ENCODE measurements around the gene PRRT3. TPM values are rescaled to one million over a fixed set of nuclear protein-coding genes. Genes with fewer than 3 reads are reported as not detected.

Gene PRRT3
- polyA plus RNA-seq, 1 experiment = 3.4 TPM

DNA sequence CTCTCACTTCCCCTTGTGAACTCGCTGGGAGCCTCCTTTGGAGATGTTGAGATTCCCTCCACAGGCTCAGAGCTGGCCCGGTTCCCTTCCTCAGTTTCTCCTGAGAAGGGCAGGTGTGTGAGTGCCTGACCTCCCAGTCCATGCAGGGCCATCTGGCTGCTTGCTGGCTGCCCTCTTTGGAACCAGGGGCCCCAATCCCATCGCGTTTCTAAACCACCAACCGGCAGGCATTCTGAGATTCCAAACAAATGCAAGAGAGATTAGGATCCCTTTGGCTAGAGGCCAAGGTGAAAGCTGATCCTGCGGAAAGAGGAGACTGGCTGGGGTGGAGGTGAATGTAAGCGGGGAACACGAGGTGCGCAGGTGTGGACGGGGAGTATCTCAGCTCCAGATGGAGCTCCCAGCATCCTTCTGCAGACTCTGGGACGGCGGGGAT lies 2.9 kb upstream of the PRRT3 start:
- no peaks in the 10 kb centered on the region for H3K9me3 ChIP-seq (ENCODE audit: control insufficient read depth, insufficient read depth, low read length)
- DNase-seq (ENCODE audit: low read depth, low spot score) = no peak
- no peak overlapping the region for H3K4me3 ChIP-seq (ENCODE audit: low read depth, low read length)
- H3K27ac ChIP-seq (ENCODE audit: low read depth, low read length) = no peak overlapping the region
- ChIA-PET POLR2A (interaction anchor here (0.5 kb wide), 1 partner anchor 656 kb away, joined by 4 read pairs; no protein-coding TSS in a partner anchor), CTCF (interaction anchor here (3.4 kb wide), 1 partner anchor 9 kb away, joined by 20 read pairs; no protein-coding TSS in a partner anchor)
- H3K27me3 ChIP-seq (ENCODE audit: control insufficient read depth, insufficient read depth, low read length) = no peaks in the 10 kb centered on the region
- TF ChIP-seq, protein P1, sequence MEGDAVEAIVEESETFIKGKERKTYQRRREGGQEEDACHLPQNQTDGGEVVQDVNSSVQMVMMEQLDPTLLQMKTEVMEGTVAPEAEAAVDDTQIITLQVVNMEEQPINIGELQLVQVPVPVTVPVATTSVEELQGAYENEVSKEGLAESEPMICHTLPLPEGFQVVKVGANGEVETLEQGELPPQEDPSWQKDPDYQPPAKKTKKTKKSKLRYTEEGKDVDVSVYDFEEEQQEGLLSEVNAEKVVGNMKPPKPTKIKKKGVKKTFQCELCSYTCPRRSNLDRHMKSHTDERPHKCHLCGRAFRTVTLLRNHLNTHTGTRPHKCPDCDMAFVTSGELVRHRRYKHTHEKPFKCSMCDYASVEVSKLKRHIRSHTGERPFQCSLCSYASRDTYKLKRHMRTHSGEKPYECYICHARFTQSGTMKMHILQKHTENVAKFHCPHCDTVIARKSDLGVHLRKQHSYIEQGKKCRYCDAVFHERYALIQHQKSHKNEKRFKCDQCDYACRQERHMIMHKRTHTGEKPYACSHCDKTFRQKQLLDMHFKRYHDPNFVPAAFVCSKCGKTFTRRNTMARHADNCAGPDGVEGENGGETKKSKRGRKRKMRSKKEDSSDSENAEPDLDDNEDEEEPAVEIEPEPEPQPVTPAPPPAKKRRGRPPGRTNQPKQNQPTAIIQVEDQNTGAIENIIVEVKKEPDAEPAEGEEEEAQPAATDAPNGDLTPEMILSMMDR (IDR thresholded peaks at IDR 0.05; ENCODE audit: low read depth, low read length) = no peak

GRCh38 chr3:9951598-9951961 lies 628 bp downstream of the PRRT3 start:
- CTCF ChIA-PET = interaction anchor here (1.0 to 1.3 kb wide), 2 partner anchors 19 to 31 kb away, joined by 3 to 8 read pairs; partner anchors contain the start of gene CRELD1
- H3K9me3 ChIP-seq (ENCODE audit: control insufficient read depth, insufficient read depth, low read length) = no peaks in the 10 kb centered on the region
- POLR2A ChIA-PET = no interaction called here
- DNase-seq (ENCODE audit: low read depth, low spot score) = no peak
- no peak overlapping the region for H3K27ac ChIP-seq (ENCODE audit: low read depth, low read length)
- TF ChIP-seq, protein P1 (IDR thresholded peaks at IDR 0.05; ENCODE audit: low read depth, low read length) = no peak
- H3K27me3 ChIP-seq (ENCODE audit: control insufficient read depth, insufficient read depth, low read length) = no peaks in the 10 kb centered on the region
- H3K4me3 ChIP-seq (ENCODE audit: low read depth, low read length) = peak overlapping the region; percentile 74

- Histone ChIP-seq H3K27me3 (ENCODE audit: control insufficient read depth, insufficient read depth, low read length) (no peaks in the 10 kb centered on the region), H3K4me3 (ENCODE audit: low read depth, low read length) (peak overlapping the region; percentile 74), H3K9me3 (ENCODE audit: control insufficient read depth, insufficient read depth, low read length) (no peaks in the 10 kb centered on the region; the same call in 1 of the 2 replicates), H3K27ac (ENCODE audit: low read depth, low read length) (no peak overlapping the region)
- no peak for DNase-seq (ENCODE audit: low read depth, low spot score)
- ChIA-PET POLR2A (interaction anchor here (0.6 to 0.7 kb wide), 2 partner anchors 127 to 178 kb away, joined by 7 to 12 read pairs; no protein-coding TSS in a partner anchor), CTCF (interaction anchor here (1.0 to 1.3 kb wide), 2 partner anchors 18 to 31 kb away, joined by 3 to 8 read pairs; partner anchors contain the start of gene CRELD1)
- TF ChIP-seq, protein P1 (IDR thresholded peaks at IDR 0.05; ENCODE audit: low read depth, low read length) = no peak
These were observed 1.1 kb downstream of the PRRT3 start for GRCh38 chr3:9951126-9951525.

- POLR2A ChIA-PET = interaction anchor here (0.9 kb wide), 1 partner anchor 27 kb away, joined by 9 read pairs; no protein-coding TSS in a partner anchor
- CTCF ChIA-PET = no interaction called here
- H3K27ac ChIP-seq (ENCODE audit: low read depth, low read length) = no peak overlapping the region
- TF ChIP-seq, protein P1 (IDR thresholded peaks at IDR 0.05; ENCODE audit: low read depth, low read length) = no peak
- DNase-seq (ENCODE audit: low read depth, low spot score) = no peak
- no peaks in the 10 kb centered on the region for H3K27me3 ChIP-seq (ENCODE audit: control insufficient read depth, insufficient read depth, low read length)
- no peaks in the 10 kb centered on the region; the same call in 1 of the 2 replicates for H3K9me3 ChIP-seq (ENCODE audit: control insufficient read depth, insufficient read depth, low read length)
- H3K4me3 ChIP-seq (ENCODE audit: low read depth, low read length) = no peak overlapping the region
These were observed 2.6 kb downstream of the PRRT3 start for GRCh38 chr3:9949626-9950025.

GRCh38 chr3:9949115-9949514 lies 3.1 kb downstream of the PRRT3 start:
- Histone ChIP-seq H3K9me3 (ENCODE audit: control insufficient read depth, insufficient read depth, low read length) (no peaks in the 10 kb centered on the region; the same call in 1 of the 2 replicates), H3K27me3 (ENCODE audit: control insufficient read depth, insufficient read depth, low read length) (no peaks in the 10 kb centered on the region), H3K27ac (ENCODE audit: low read depth, low read length) (no peak overlapping the region), H3K4me3 (ENCODE audit: low read depth, low read length) (no peak overlapping the region)
- ChIA-PET CTCF (no interaction called here), POLR2A (interaction anchor here (0.9 kb wide), 1 partner anchor 28 kb away, joined by 9 read pairs; no protein-coding TSS in a partner anchor)
- TF ChIP-seq, protein P1 (IDR thresholded peaks at IDR 0.05; ENCODE audit: low read depth, low read length) = no peak
- DNase-seq (ENCODE audit: low read depth, low spot score) = no peak
